Central memory CD8-positive, alpha-beta T cell (primary cell): ENCODE measurements around the gene CCP110.

Experiments used
- ATAC-seq: fragments of 150-1000 bp; cut with Tn5 transposase; replicated peaks from 2 replicates; pipeline ENCODE4 v1.10.0; 2022; ENCODE audit warnings: mild to moderate bottlenecking, moderate FRiP score, moderate number of reproducible peaks; ENCODE audit not compliant: poor library complexity, severe bottlenecking; ENCODE audit errors: extremely low read depth
- DNase-seq, 2 donors: peaks; one replicate each; pipeline ENCODE4 v3.0.0; 2021; ENCODE audit warnings: low spot score in 2 of 2
- H3K27ac Mint-ChIP-seq: one replicate; pipeline ENCODE4 v1.8.0; 2022; ENCODE audit warnings: low read depth, mild to moderate bottlenecking, moderate library complexity, mixed read lengths
- H3K27me3 Mint-ChIP-seq: one replicate; pipeline ENCODE4 v1.8.0; 2022; ENCODE audit warnings: mixed read lengths
- H3K36me3 Mint-ChIP-seq: one replicate; pipeline ENCODE4 v1.8.0; 2022; ENCODE audit warnings: mild to moderate bottlenecking, moderate library complexity, mixed read lengths; ENCODE audit not compliant: insufficient read depth
- H3K4me1 Mint-ChIP-seq: one replicate; pipeline ENCODE4 v1.8.0; 2022; ENCODE audit warnings: mixed read lengths
- H3K4me3 Mint-ChIP-seq: one replicate; pipeline ENCODE4 v1.8.0; 2022; ENCODE audit warnings: mild to moderate bottlenecking, moderate library complexity, mixed read lengths
- H3K9me3 Mint-ChIP-seq: one replicate; pipeline ENCODE4 v1.8.0; 2022; ENCODE audit warnings: mixed read lengths

Gene CCP110

GRCh38 chr16:19599968-19600716, 76.4 kb downstream of the CCP110 start:
- ATAC-seq (no peak), DNase-seq (no peak)
- Mint-ChIP-seq H3K9me3 (no peaks in the 10 kb centered on the region), H3K4me3 (no peak overlapping the region), H3K27ac (no peak overlapping the region), H3K27me3 (no peaks in the 10 kb centered on the region), H3K36me3 (peaks cover 18% of the 10 kb centered on the region), H3K4me1 (peaks cover 6% of the 10 kb centered on the region)

- no peaks in the 10 kb centered on the region for H3K9me3 Mint-ChIP-seq
- ATAC-seq (no peak), DNase-seq (no peak)
- H3K4me3 Mint-ChIP-seq = no peak overlapping the region
- H3K4me1 Mint-ChIP-seq = peaks cover 6% of the 10 kb centered on the region
- no peaks in the 10 kb centered on the region for H3K27me3 Mint-ChIP-seq
- H3K36me3 Mint-ChIP-seq = peaks cover 15% of the 10 kb centered on the region
- no peak overlapping the region for H3K27ac Mint-ChIP-seq
These were observed 77.6 kb downstream of the CCP110 start for GRCh38 chr16:19601083-19601976.
